HCT116 (cell line): ENCODE data around the gene COA8.

Source experiments
- CEBPB ChIP-seq: IDR thresholded peaks from 2 replicates; pipeline ENCODE4 v1.6.1; 2012; ENCODE audit warnings: low read depth
- ELF1 ChIP-seq: IDR thresholded peaks from 2 replicates; pipeline ENCODE4 v1.6.1; 2012; ENCODE audit warnings: low read depth, borderline replicate concordance
- EZH2 ChIP-seq: fragments of 200-600 bp; sonication (generic); IDR thresholded peaks from 2 replicates; pipeline ENCODE4 v1.6.1; 2017; ENCODE audit warnings: antibody characterized with exemption, mixed run types
- FOSL1 ChIP-seq: IDR thresholded peaks from 2 replicates; pipeline ENCODE4 v1.6.1; 2012; ENCODE audit warnings: low read depth
- MAX ChIP-seq: IDR thresholded peaks from 2 replicates; pipeline ENCODE4 v1.6.1; 2012
- POLR2A ChIP-seq: IDR thresholded peaks from 2 replicates; pipeline ENCODE4 v1.7.0; 2011; ENCODE audit warnings: borderline replicate concordance; ENCODE audit not compliant: insufficient read depth, insufficient read length; ENCODE audit errors: extremely low read depth
- POLR2AphosphoS5 ChIP-seq: IDR thresholded peaks from 2 replicates; pipeline ENCODE4 v1.6.1; 2011; ENCODE audit warnings: mild to moderate bottlenecking, low read depth, low read length, moderate library complexity
- YY1 ChIP-seq: IDR thresholded peaks from 2 replicates; pipeline ENCODE4 v1.6.1; 2011; ENCODE audit warnings: low read length, low read depth, moderate library complexity, mild to moderate bottlenecking; ENCODE audit not compliant: insufficient replicate concordance; ENCODE audit errors: extremely low read depth
- TF ChIP-seq, protein P1 (sequence below), 3 experiments: fragments of 200-600 bp in 1 of 3; sonication (generic) in 1 of 3; IDR thresholded peaks in 2 of 3; conservative IDR thresholded peaks in 1 of 3; 2 replicates each; pipeline ENCODE4 v1.5.1; 2012 to 2017; ENCODE audit warnings: low read depth in 2 of 3, low read length in 2 of 3, antibody characterized with exemption in 1 of 3, borderline replicate concordance in 1 of 3, control low read depth in 1 of 3, mild to moderate bottlenecking in 1 of 3, mixed read lengths in 1 of 3, mixed run types in 1 of 3, moderate library complexity in 1 of 3; ENCODE audit not compliant: insufficient read depth in 1 of 3
- TF ChIP-seq, protein P2 (sequence below): IDR thresholded peaks from 2 replicates; pipeline ENCODE4 v1.6.1; 2012; ENCODE audit warnings: low read depth

DNA sequence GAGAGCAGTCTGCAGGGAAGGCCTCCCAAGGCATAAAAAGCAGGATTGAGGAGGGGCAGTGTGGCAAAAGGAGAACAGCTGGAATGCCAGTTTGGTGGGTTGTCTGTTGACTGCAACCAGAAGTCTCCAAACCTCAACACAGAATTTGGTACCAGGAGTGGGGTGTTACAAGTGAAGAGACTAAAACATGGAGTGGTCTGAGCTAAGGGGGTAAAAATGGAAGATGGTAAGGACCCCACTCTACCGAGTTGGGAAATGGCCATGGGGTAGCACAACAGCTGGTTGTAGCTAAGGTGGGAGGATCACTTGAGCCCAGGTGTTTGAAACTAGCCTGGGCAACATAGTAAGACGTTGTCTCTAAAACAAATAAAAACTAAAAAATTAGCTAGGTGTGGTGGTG is 48.5 kb downstream of the COA8 start:
- TF ChIP-seq MAX = no peak
- TF ChIP-seq POLR2A = no peak
- no peak for TF ChIP-seq YY1
- no peak for TF ChIP-seq EZH2
- no peak for TF ChIP-seq ELF1
- TF ChIP-seq, protein P1, sequence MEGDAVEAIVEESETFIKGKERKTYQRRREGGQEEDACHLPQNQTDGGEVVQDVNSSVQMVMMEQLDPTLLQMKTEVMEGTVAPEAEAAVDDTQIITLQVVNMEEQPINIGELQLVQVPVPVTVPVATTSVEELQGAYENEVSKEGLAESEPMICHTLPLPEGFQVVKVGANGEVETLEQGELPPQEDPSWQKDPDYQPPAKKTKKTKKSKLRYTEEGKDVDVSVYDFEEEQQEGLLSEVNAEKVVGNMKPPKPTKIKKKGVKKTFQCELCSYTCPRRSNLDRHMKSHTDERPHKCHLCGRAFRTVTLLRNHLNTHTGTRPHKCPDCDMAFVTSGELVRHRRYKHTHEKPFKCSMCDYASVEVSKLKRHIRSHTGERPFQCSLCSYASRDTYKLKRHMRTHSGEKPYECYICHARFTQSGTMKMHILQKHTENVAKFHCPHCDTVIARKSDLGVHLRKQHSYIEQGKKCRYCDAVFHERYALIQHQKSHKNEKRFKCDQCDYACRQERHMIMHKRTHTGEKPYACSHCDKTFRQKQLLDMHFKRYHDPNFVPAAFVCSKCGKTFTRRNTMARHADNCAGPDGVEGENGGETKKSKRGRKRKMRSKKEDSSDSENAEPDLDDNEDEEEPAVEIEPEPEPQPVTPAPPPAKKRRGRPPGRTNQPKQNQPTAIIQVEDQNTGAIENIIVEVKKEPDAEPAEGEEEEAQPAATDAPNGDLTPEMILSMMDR (IDR thresholded peaks at IDR 0.05 in 2 of 3, conservative IDR thresholded peaks at IDR 0.05 in 1 of 3; ENCODE audit: borderline replicate concordance in 1 of 3, insufficient read depth in 1 of 3, low read depth in 2 of 3, low read length in 2 of 3) = no peak
- no peak for TF ChIP-seq FOSL1
- no peak for TF ChIP-seq POLR2AphosphoS5
- TF ChIP-seq CEBPB = no peak
- TF ChIP-seq, protein P2, sequence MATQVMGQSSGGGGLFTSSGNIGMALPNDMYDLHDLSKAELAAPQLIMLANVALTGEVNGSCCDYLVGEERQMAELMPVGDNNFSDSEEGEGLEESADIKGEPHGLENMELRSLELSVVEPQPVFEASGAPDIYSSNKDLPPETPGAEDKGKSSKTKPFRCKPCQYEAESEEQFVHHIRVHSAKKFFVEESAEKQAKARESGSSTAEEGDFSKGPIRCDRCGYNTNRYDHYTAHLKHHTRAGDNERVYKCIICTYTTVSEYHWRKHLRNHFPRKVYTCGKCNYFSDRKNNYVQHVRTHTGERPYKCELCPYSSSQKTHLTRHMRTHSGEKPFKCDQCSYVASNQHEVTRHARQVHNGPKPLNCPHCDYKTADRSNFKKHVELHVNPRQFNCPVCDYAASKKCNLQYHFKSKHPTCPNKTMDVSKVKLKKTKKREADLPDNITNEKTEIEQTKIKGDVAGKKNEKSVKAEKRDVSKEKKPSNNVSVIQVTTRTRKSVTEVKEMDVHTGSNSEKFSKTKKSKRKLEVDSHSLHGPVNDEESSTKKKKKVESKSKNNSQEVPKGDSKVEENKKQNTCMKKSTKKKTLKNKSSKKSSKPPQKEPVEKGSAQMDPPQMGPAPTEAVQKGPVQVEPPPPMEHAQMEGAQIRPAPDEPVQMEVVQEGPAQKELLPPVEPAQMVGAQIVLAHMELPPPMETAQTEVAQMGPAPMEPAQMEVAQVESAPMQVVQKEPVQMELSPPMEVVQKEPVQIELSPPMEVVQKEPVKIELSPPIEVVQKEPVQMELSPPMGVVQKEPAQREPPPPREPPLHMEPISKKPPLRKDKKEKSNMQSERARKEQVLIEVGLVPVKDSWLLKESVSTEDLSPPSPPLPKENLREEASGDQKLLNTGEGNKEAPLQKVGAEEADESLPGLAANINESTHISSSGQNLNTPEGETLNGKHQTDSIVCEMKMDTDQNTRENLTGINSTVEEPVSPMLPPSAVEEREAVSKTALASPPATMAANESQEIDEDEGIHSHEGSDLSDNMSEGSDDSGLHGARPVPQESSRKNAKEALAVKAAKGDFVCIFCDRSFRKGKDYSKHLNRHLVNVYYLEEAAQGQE = no peak
